Adipocyte (in vitro differentiated cells): ENCODE data around the gene NUDT3.
"Not testable (repeated sequence)": the region's sequence is repeated elsewhere in the genome, so short reads cannot be mapped to it uniquely, and the experiment has no call there.

Source experiments
- DNase-seq: peaks from one replicate; pipeline ENCODE4 v3.0.0-alpha.2; 2015; ENCODE audit warnings: low read depth
- H3K27me3 ChIP-seq: replicated peaks from 2 replicates; pipeline ENCODE4 v1.7.0; 2013; ENCODE audit warnings: mild to moderate bottlenecking, low read length, moderate library complexity; ENCODE audit not compliant: control insufficient read depth, insufficient read depth
- H3K36me3 ChIP-seq: 2 replicates; pipeline ENCODE4 v1.7.0; 2013; ENCODE audit warnings: low read length, mild to moderate bottlenecking, moderate library complexity; ENCODE audit not compliant: control insufficient read depth, insufficient read depth, severe bottlenecking
- H3K4me1 ChIP-seq: 2 replicates; pipeline ENCODE4 v1.7.0; 2013; ENCODE audit warnings: mild to moderate bottlenecking, low read length, moderate library complexity; ENCODE audit not compliant: control insufficient read depth, insufficient read depth
- H3K4me3 ChIP-seq: 2 replicates; pipeline ENCODE4 v1.7.0; 2013; ENCODE audit warnings: mild to moderate bottlenecking, low read length, moderate library complexity
- H3K9ac ChIP-seq: 2 replicates; pipeline ENCODE4 v1.7.0; 2013; ENCODE audit warnings: mild to moderate bottlenecking, low read length, moderate library complexity
- H3K9me3 ChIP-seq: 2 replicates; pipeline ENCODE4 v1.7.0; 2013; ENCODE audit warnings: mild to moderate bottlenecking, low read length, moderate library complexity; ENCODE audit not compliant: control insufficient read depth

The NUDT3 gene

GRCh38 chr6:34378470-34378869, 14.0 kb downstream of the NUDT3 start:
- no peaks in the 10 kb centered on the region for H3K9me3 ChIP-seq
- H3K4me3 ChIP-seq, result no peak overlapping the region
- no peak for DNase-seq
- H3K4me1 ChIP-seq, result peaks cover 11% of the 10 kb centered on the region
- no peak overlapping the region for H3K9ac ChIP-seq
- H3K36me3 ChIP-seq, result no peaks in the 10 kb centered on the region
- H3K27me3 ChIP-seq, result no peaks in the 10 kb centered on the region

GRCh38 chr6:34377984-34378383, 14.5 kb downstream of the NUDT3 start:
- no peaks in the 10 kb centered on the region for H3K27me3 ChIP-seq
- no peak overlapping the region for H3K9ac ChIP-seq
- no peaks in the 10 kb centered on the region for H3K9me3 ChIP-seq
- no peak overlapping the region for H3K4me3 ChIP-seq
- H3K36me3 ChIP-seq, result no peaks in the 10 kb centered on the region
- no peak for DNase-seq
- peaks cover 6% of the 10 kb centered on the region for H3K4me1 ChIP-seq

- not testable (repeated sequence) for H3K4me1 ChIP-seq, H3K4me3 ChIP-seq, H3K9me3 ChIP-seq, H3K9ac ChIP-seq, H3K27me3 ChIP-seq, H3K36me3 ChIP-seq, DNase-seq
These were observed 14.9 kb downstream of the NUDT3 start for GRCh38 chr6:34377571-34377970.

GRCh38 chr6:34375833-34376232, 16.6 kb downstream of the NUDT3 start:
- H3K27me3 ChIP-seq, result no peaks in the 10 kb centered on the region
- H3K4me1 ChIP-seq, result peaks cover 1% of the 10 kb centered on the region
- H3K36me3 ChIP-seq, result no peaks in the 10 kb centered on the region
- H3K4me3 ChIP-seq, result no peak overlapping the region
- H3K9me3 ChIP-seq, result no peaks in the 10 kb centered on the region
- H3K9ac ChIP-seq, result no peak overlapping the region
- DNase-seq, result no peak

- no peak overlapping the region for H3K9ac ChIP-seq
- no peak overlapping the region for H3K4me3 ChIP-seq
- H3K4me1 ChIP-seq, result no peaks in the 10 kb centered on the region
- DNase-seq, result no peak
- H3K9me3 ChIP-seq, result no peaks in the 10 kb centered on the region
- no peaks in the 10 kb centered on the region for H3K27me3 ChIP-seq
- no peaks in the 10 kb centered on the region for H3K36me3 ChIP-seq
These were observed 18.0 kb downstream of the NUDT3 start for GRCh38 chr6:34374508-34374907.

GRCh38 chr6:34374069-34374468, 18.4 kb downstream of the NUDT3 start:
- Histone ChIP-seq H3K4me3 (no peak overlapping the region), H3K36me3 (no peaks in the 10 kb centered on the region), H3K4me1 (no peaks in the 10 kb centered on the region), H3K9ac (no peak overlapping the region), H3K9me3 (no peaks in the 10 kb centered on the region), H3K27me3 (no peaks in the 10 kb centered on the region)
- no peak for DNase-seq

GRCh38 chr6:34373511-34373910, 19.0 kb downstream of the NUDT3 start:
- DNase-seq, result no peak
- Histone ChIP-seq H3K4me3 (no peak overlapping the region), H3K9ac (no peak overlapping the region), H3K36me3 (no peaks in the 10 kb centered on the region), H3K4me1 (no peaks in the 10 kb centered on the region), H3K27me3 (no peaks in the 10 kb centered on the region), H3K9me3 (no peaks in the 10 kb centered on the region)

- not testable (repeated sequence) for H3K9me3 ChIP-seq, DNase-seq, H3K4me1 ChIP-seq
These were observed 20.6 kb downstream of the NUDT3 start for GRCh38 chr6:34371865-34372264.

GRCh38 chr6:34370361-34370760, 22.1 kb downstream of the NUDT3 start:
- no peak for DNase-seq
- Histone ChIP-seq H3K36me3 (no peaks in the 10 kb centered on the region), H3K9me3 (no peaks in the 10 kb centered on the region), H3K4me3 (no peak overlapping the region), H3K27me3 (no peaks in the 10 kb centered on the region), H3K9ac (no peak overlapping the region), H3K4me1 (peaks cover 3% of the 10 kb centered on the region)

More at GRCh38 chr6:34371865-34372264, 20.6 kb downstream of the NUDT3 start:
- H3K4me3 ChIP-seq, H3K27me3 ChIP-seq, H3K9ac ChIP-seq, H3K36me3 ChIP-seq: not testable (repeated sequence)

GRCh38 chr6:34369385-34369784, 23.1 kb downstream of the NUDT3 start:
- no peaks in the 10 kb centered on the region for H3K36me3 ChIP-seq
- H3K4me3 ChIP-seq, result no peak overlapping the region
- H3K9ac ChIP-seq, result no peak overlapping the region
- DNase-seq, result no peak
- H3K27me3 ChIP-seq, result no peaks in the 10 kb centered on the region
- H3K9me3 ChIP-seq, result no peaks in the 10 kb centered on the region
- H3K4me1 ChIP-seq, result peaks cover 3% of the 10 kb centered on the region

- H3K4me3 ChIP-seq, result no peak overlapping the region
- DNase-seq, result no peak
- H3K4me1 ChIP-seq, result peaks cover 11% of the 10 kb centered on the region
- H3K9ac ChIP-seq, result no peak overlapping the region
- no peaks in the 10 kb centered on the region for H3K9me3 ChIP-seq
- H3K27me3 ChIP-seq, result no peaks in the 10 kb centered on the region
- no peaks in the 10 kb centered on the region for H3K36me3 ChIP-seq
These were observed 25.9 kb downstream of the NUDT3 start for GRCh38 chr6:34366639-34366921.

- H3K27me3 ChIP-seq, H3K4me3 ChIP-seq, H3K36me3 ChIP-seq, H3K9me3 ChIP-seq, H3K9ac ChIP-seq: not testable (repeated sequence)
- peaks cover 11% of the 10 kb centered on the region for H3K4me1 ChIP-seq
- DNase-seq, result peak; percentile 72
These were observed 26.5 kb downstream of the NUDT3 start for GRCh38 chr6:34365781-34366638.
